GM12878 (cell line): ENCODE data around the gene KTI12. TPM values are rescaled to one million over a fixed set of nuclear protein-coding genes. Genes with fewer than 3 reads are reported as not detected.

Experiments used
- ATAC-seq: fragments of 200-7000 bp; cut with Tn5 transposase; 3 replicates; pipeline ENCODE4 v1.9.1; 2020; ENCODE audit warnings: mild to moderate bottlenecking, moderate library complexity
- BruUV-seq: library from RNA; stranded (reverse); fragments of 400-500 nt; replicated peaks from 2 replicates; lab custom pipeline; 2021; lab: Mats Ljungman, UMichigan
- CTCF ChIA-PET: fragments of 300-600 bp; sonication (Branson Sonifier 250); formaldehyde crosslinking; extraction: SDS; loops from one replicate; lab custom pipeline; 2021; ENCODE audit warnings: inconsistent platforms; lab: Yijun Ruan, JAX
- POLR2A ChIA-PET: fragments of 350-600 bp; formaldehyde crosslinking; extraction: SDS; loops from one replicate; lab custom pipeline; 2021; ENCODE audit warnings: inconsistent platforms; lab: Charles Lee
- RAD21 ChIA-PET: fragments of 300-600 bp; sonication (Branson Sonifier 250); formaldehyde crosslinking; loops from one replicate; lab custom pipeline; 2023; ENCODE audit warnings: antibody characterized with exemption; ENCODE audit not compliant: unreplicated experiment; lab: Charles Lee
- SMC1A ChIA-PET: fragments of 300-600 bp; sonication (Branson Sonifier 250); formaldehyde crosslinking; loops from one replicate; lab custom pipeline; 2023; ENCODE audit not compliant: unreplicated experiment, uncharacterized antibody; lab: Charles Lee
- DNase-seq: peaks from one replicate; pipeline ENCODE4 v3.0.0-alpha.2; 2011; ENCODE audit warnings: low read depth, low spot score
- FAIRE-seq: peaks from 3 replicates; lab custom pipeline; 2011; peaks lifted over from hg19 to GRCh38; lab: Jason Lieb, UNC
- H2AFZ ChIP-seq: 2 replicates; pipeline ENCODE4 v1.6.0; 2011; ENCODE audit warnings: low read depth, low read length, control low read depth; ENCODE audit not compliant: control insufficient read depth
- H3K27ac ChIP-seq: 2 replicates; pipeline ENCODE4 v1.5.1; 2011; ENCODE audit warnings: control low read depth; ENCODE audit not compliant: control insufficient read depth, insufficient read depth
- H3K27me3 ChIP-seq, 2 experiments: replicated peaks in 1 of 2; 2 replicates each; pipeline versions ENCODE4 v1.6.0 to v1.6.1; 2011; ENCODE audit warnings: low read length in 1 of 2; ENCODE audit not compliant: control insufficient read depth in 2 of 2, insufficient read depth in 2 of 2
- H3K36me3 ChIP-seq, 2 experiments: 2 replicates each; pipeline ENCODE4 v1.5.1; 2011; ENCODE audit warnings: low read length in 1 of 2; ENCODE audit not compliant: control insufficient read depth in 2 of 2, insufficient read depth in 2 of 2
- H3K4me1 ChIP-seq: 2 replicates; pipeline ENCODE4 v1.6.1; 2011; ENCODE audit warnings: mild to moderate bottlenecking, low read length, moderate library complexity, mixed read lengths; ENCODE audit not compliant: control insufficient read depth, insufficient read depth
- H3K4me2 ChIP-seq: 2 replicates; pipeline ENCODE4 v1.6.0; 2011; ENCODE audit warnings: control low read depth; ENCODE audit not compliant: control insufficient read depth, insufficient read depth
- H3K4me3 ChIP-seq: fragments of 200-600 bp; sonication (generic); 2 replicates; pipeline ENCODE4 v1.5.1; 2016
- H3K79me2 ChIP-seq: 2 replicates; pipeline ENCODE4 v1.6.0; 2011; ENCODE audit warnings: low read length; ENCODE audit not compliant: control insufficient read depth, insufficient read depth
- H3K9ac ChIP-seq: 2 replicates; pipeline ENCODE4 v1.8.0; 2011; ENCODE audit warnings: low read length, control low read depth, mixed read lengths; ENCODE audit not compliant: control insufficient read depth, insufficient read depth
- H3K9me3 ChIP-seq: replicated peaks from 3 replicates; pipeline ENCODE4 v1.5.1; 2011; ENCODE audit warnings: mild to moderate bottlenecking, low read length; ENCODE audit not compliant: control insufficient read depth, insufficient read depth
- H4K20me1 ChIP-seq: 2 replicates; pipeline ENCODE4 v1.6.0; 2011; ENCODE audit not compliant: control insufficient read depth, insufficient read depth
- CBX5 ChIP-seq: sonication (generic); IDR thresholded peaks from 2 replicates; pipeline ENCODE4 v1.6.1; 2016; ENCODE audit warnings: low read depth, moderate library complexity, mild to moderate bottlenecking, inconsistent platforms
- CEBPZ ChIP-seq: fragments of 150-350 bp; IDR thresholded peaks from 2 replicates; pipeline ENCODE4 v1.6.1; 2016; ENCODE audit warnings: low read depth, low read length
- FOS ChIP-seq: IDR thresholded peaks from 3 replicates; pipeline ENCODE4 v1.6.1; 2011; ENCODE audit warnings: borderline replicate concordance; ENCODE audit not compliant: insufficient read length; ENCODE audit errors: extremely low read depth
- IKZF2 ChIP-seq, 2 experiments: fragments of 450-650 bp; IDR thresholded peaks; 2 replicates each; pipeline ENCODE4 v1.6.1; 2017; ENCODE audit warnings: mild to moderate bottlenecking in 2 of 2, moderate library complexity in 2 of 2
- NKRF ChIP-seq: fragments of 450-650 bp; conservative IDR thresholded peaks from 2 replicates; pipeline ENCODE4 v1.6.1; 2017; ENCODE audit warnings: mild to moderate bottlenecking, moderate library complexity
- SREBF2 ChIP-seq: IDR thresholded peaks from 2 replicates; pipeline ENCODE4 v1.6.1; 2012; ENCODE audit warnings: mild to moderate bottlenecking, low read length
- ZBTB11 ChIP-seq: fragments of 450-650 bp; formaldehyde crosslinking; IDR thresholded peaks from 2 replicates; pipeline ENCODE4 v1.5.0; 2022; ENCODE audit warnings: mild to moderate bottlenecking, missing genetic modification characterization
- ZNF207 ChIP-seq: fragments of 450-650 bp; IDR thresholded peaks from 2 replicates; pipeline ENCODE4 v1.6.1; 2014; ENCODE audit warnings: antibody characterized with exemption, mild to moderate bottlenecking, borderline replicate concordance
- ZNF24 ChIP-seq: fragments of 450-650 bp; IDR thresholded peaks from 2 replicates; pipeline ENCODE4 v1.6.1; 2017; ENCODE audit warnings: antibody characterized with exemption, mild to moderate bottlenecking
- ZNF274 ChIP-seq: IDR thresholded peaks from one replicate; pipeline ENCODE4 v1.8.0; 2011; ENCODE audit not compliant: insufficient read length, insufficient read depth
- ZZZ3 ChIP-seq: IDR thresholded peaks from 2 replicates; pipeline ENCODE4 v1.6.1; 2011; ENCODE audit warnings: low read depth; ENCODE audit not compliant: control insufficient read depth, insufficient read length
- WGBS: methylation state at CpG from one replicate; pipeline ENCODE4 v1.1.6; 2016; ENCODE audit warnings: low lambda C conversion rate; ENCODE audit not compliant: insufficient replicate concordance, insufficient coverage; ENCODE audit errors: missing lambda C conversion rate; 5-methylcytosine and 5-hydroxymethylcytosine counted together
- in situ Hi-C: fragments of 300-500 bp; cut with MboI; formaldehyde crosslinking; loops from 9 replicates; pipeline ENCODE4 v1.14.3; 2018; ENCODE audit warnings: mixed read lengths
- intact Hi-C: fragments of 100-400 bp; cut with micrococcal nuclease; formaldehyde crosslinking; loops from one replicate; pipeline ENCODE4 v1.14.2; 2022; ENCODE audit not compliant: unreplicated experiment
- polyA plus RNA-seq, 11 experiments: library from polyadenylated mRNA; depleted of rRNA in 4 of 11; unstranded in 6 of 11; stranded (reverse) in 5 of 11; fragments of >200 nt; fragmentation: Nextera tagmentation in 4 of 11; fragmentation: Illumina TruSeq in 1 of 11; extraction: Ambion mirVana in 4 of 11; extraction: Trizol in 1 of 11; gene quantifications; 1 replicate in 1 of 11; 2 replicates in 10 of 11; pipeline versions ENCODE4 v1.2.1 to v1.2.3, GENCODE V29; 2011 to 2016; ENCODE audit warnings: inconsistent platforms in 2 of 11, missing spikeins in 2 of 11, low read depth in 1 of 11
- total RNA-seq, 4 experiments: library from RNA; depleted of rRNA in 3 of 4; stranded (reverse); fragments of >200 nt in 3 of 4; fragmentation: Illumina TruSeq in 1 of 4; extraction: Trizol in 1 of 4; gene quantifications; 2 replicates each; pipeline versions ENCODE4 v1.2.1 to v1.2.3, GENCODE V29; 2013 to 2021

The KTI12 gene
- total and polyA plus RNA-seq, 10 of the 15 experiments (the other 5 are each of a cell fraction or from before 2014, with no cell fraction given) = 2.7 to 32.4 (median 17.6) TPM

- no peak for ATAC-seq
- Histone ChIP-seq H3K4me2 (peak overlapping the region; percentile 35; the same call in 1 of the 2 replicates), H2AFZ (no peak overlapping the region), H3K9ac (no peak overlapping the region; the same call in 1 of the 2 replicates), H3K4me1 (peaks cover 4% of the 10 kb centered on the region; the same call in 1 of the 2 replicates), H3K9me3 (no peaks in the 10 kb centered on the region), H4K20me1 (no peaks in the 10 kb centered on the region), H3K4me3 (no peak overlapping the region), H3K27ac (no peak overlapping the region), H3K27me3 (no peaks in the 10 kb centered on the region), H3K36me3 (peaks cover 0 to 14% of the 10 kb centered on the region in 2 experiments; a peak in 2 of 4 replicates), H3K79me2 (peaks cover 53% of the 10 kb centered on the region)
- SMC1A ChIA-PET = interaction anchor here (1.0 to 4.1 kb wide), 4 partner anchors 9 to 15 kb away, joined by 3 to 18 read pairs (median 4); no protein-coding TSS in a partner anchor
- CTCF ChIA-PET = interaction anchor here (1.4 to 3.0 kb wide), 2 partner anchors 10 to 19 kb away, joined by 4 to 17 read pairs; no protein-coding TSS in a partner anchor
- RAD21 ChIA-PET = interaction anchor here (1.0 kb wide), 1 partner anchor 30 kb away, joined by 3 read pairs; no protein-coding TSS in a partner anchor
- in situ Hi-C loops = no loop called here
- TF ChIP-seq ZBTB11 = no peak
- TF ChIP-seq NKRF = no peak
- no peak for TF ChIP-seq FOS
- TF ChIP-seq CEBPZ = no peak
- TF ChIP-seq IKZF2 (IDR thresholded peaks at IDR 0.05) = no peak
- TF ChIP-seq ZNF207 = no peak
- TF ChIP-seq SREBF2 = no peak
- TF ChIP-seq ZNF24 = no peak
- no peak for TF ChIP-seq ZZZ3
- TF ChIP-seq ZNF274 = no peak
- no peak for TF ChIP-seq CBX5
- DNase-seq = no peak
- no peak for FAIRE-seq
- intact Hi-C loops = no loop called here
- POLR2A ChIA-PET = interaction anchor here (0.9 to 1.8 kb wide), 5 partner anchors 11 to 28 kb away, joined by 4 to 9 read pairs (median 4); partner anchors contain the start of gene KTI12
- no TSS peak for BruUV-seq
- 100% methylated on average over 1 of the region's 1 CpG for WGBS
Measured at GRCh38 chr1:52059888-52060287, 26.3 kb upstream of the KTI12 start.
